Measurements from ENCODE around the gene CSNK1E.
"Not testable (repeated sequence)": the region's sequence is repeated elsewhere in the genome, so short reads cannot be mapped to it uniquely, and the experiment has no call there.

The CSNK1E gene

DNA sequence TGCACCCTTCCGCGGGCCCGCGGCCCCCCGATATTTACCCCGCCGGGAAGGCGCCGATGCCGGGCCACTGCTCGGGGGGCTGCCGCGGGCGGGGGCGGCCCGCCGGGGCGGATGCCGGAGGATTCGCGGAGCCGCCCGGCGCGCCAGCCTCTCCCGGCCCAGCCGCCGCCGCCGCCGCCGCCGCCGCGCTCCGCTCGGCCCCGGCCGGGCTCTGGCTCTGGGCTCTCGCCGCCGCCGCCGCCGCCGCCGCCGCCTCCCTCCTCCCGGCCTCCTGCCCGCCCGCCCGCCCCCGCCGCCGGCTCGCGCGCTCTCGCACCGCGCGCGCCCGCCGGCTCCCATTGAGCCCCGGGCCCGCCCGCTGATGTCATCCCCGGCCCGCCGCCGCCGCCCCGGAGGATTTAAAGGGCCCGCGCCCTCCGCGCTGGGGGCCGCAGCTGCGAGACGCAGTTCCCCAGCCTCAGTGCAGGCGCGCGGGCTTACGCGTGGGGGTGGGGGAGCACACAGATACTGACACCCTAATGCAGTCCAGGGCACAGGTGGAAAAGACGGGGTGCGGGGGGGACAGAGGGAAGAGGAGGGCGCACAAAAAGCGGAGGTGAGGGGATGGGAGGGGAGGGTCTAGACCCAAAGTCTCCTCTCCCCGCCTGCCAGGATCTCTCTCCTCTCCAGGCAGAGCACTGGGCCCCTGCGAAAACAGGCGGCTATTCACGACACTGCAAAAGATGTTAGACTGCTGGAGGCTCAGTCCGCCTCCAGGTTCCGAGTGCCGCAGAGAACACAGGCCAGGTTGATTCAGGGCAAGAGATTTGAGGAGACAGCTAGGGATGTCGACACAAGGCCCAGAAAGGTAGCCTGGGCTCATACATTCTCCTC is at the start of gene CSNK1E:
TSS of gene CSNK1E (minus strand) at position 312 of the 873 bp plus-strand sequence. CDS start 3,276 bp downstream, outside the sequence.
- DNase-seq, result peak; percentile 74

DNA sequence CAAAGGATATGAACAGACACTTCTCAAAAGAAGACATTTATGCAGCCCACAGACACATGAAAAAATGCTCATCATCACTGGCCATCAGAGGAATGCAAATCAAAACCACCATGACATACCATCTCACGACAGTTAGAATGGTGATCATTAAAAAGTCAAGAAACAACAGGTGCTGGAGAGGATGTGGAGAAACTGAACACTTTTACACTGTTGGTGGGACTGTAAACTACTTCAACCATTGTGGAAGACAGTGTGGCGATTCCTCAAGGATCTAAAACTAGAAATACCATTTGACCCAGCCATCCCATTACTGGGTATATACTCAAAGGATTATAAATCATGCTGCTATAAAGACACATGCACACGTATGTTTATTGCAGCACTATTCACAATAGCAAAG is 48.6 kb upstream of the CSNK1E start:
- DNase-seq, result not testable (repeated sequence)

DNA sequence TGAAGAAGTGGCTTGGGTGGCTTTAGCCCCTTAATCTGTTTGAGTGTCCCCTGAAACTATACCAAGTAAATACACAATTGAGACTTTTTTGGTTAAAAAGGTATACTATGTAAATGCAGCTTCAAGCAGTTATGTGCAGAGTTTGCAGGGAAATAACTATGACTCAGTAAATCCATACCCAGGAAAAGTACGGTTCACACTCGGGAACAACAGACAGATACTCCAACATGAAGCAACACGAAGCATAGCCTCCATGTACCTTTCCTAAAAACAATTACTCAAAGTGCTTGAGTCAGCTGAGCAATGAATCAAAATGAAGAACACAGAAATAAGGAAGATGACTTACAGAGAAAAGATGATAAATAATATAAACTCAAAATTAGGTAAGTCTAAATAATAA is 47.9 kb upstream of the CSNK1E start:
- not testable (repeated sequence) for DNase-seq

DNA sequence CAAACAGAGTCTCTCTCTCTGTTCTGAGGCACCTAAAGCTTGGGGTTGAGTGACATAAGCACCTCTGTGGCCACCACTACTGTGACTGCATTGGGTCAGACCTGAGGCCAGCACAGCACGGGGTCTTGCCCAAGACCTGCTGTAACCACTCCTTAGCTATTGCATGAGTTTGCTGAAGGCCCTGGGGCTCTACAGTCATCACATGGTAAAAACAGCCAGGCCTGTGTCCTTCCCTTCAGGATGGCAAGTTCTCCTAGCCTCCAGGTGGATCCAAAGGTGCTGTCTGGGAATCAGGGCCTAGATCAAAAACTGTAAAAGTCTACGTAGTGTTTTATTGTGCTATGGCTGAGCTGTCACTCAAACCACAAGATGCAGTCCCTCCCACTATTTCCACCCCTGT is 43.3 kb upstream of the CSNK1E start:
- not testable (repeated sequence) for DNase-seq

DNA sequence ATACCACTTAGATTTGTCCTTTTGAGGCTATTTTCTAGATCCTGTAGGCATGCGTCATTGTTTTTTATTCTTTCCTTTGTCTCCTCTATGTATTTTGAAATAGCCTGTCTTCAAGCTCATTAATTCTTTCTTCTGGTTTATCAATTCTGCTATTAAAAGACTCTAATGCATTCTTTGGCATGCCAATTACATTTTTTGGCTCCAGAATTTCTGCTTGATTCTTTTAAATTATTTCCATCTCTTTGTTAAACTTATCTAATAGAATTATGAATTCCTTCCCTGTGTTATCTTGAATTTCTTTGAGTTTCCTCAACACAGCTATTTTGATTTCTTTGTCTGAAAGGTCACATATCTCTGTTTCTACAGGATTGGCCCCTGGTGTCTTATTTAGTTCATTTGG is 42.6 kb upstream of the CSNK1E start:
- DNase-seq, result not testable (repeated sequence)

DNA sequence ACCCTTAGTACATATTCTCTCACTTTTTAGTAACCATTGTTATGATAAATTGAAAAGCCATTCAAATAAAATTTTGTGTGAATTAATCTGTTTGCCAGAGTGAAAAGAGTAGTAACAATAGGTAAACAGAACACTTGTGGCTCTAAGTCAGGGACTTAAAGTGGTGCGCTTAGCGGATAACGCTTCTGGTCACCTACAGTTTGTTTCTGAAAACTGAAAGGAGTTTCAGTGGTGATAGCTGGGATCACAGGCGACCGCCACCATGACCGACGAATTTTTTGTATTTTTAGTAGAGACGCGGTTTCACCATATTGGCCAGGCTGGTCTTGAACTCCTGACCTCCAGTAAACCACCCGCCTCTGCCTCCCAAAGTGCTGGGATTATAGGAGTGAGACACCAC is 40.7 kb upstream of the CSNK1E start:
- DNase-seq, result not testable (repeated sequence)

DNA sequence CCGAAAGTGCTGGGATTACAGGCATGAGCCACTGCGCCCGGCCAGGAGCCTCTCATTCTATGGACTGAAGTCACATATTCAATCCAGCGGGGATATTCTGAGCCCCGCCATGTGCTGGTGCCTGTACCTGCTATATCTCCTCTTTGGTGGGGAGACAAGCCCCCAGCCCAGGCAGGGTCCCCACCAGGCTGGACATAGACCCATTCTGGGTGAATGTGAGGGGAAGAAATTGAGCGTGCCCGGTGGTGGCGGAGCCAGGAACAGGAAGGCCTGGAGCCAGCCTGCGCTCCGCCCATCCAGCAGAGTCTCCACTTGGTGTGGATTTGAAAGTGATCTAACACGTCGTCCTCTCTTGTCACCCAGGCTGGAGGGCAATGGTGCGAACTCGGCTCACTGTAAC is 38.0 kb upstream of the CSNK1E start:
- DNase-seq, result no peak

DNA sequence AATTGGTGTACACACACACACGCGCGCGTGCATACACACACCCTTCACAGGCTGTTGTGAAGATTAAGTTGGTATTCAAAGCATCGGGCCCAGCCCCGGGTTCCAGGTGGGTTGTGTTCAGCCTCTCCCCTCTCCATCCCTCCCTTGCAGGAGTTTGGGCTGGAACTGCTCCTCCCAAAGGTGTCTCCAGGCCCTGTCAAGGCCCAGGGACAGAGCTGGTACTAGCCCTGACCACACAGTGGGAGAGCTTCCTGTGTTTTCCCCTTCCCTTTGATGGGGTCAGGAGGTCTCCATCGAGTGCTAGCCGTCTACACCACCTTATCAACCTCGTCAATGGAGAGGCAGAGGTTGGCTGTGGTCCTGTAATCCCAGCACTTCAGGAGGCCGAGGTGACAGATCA is 36.5 kb upstream of the CSNK1E start:
- DNase-seq, result no peak

DNA sequence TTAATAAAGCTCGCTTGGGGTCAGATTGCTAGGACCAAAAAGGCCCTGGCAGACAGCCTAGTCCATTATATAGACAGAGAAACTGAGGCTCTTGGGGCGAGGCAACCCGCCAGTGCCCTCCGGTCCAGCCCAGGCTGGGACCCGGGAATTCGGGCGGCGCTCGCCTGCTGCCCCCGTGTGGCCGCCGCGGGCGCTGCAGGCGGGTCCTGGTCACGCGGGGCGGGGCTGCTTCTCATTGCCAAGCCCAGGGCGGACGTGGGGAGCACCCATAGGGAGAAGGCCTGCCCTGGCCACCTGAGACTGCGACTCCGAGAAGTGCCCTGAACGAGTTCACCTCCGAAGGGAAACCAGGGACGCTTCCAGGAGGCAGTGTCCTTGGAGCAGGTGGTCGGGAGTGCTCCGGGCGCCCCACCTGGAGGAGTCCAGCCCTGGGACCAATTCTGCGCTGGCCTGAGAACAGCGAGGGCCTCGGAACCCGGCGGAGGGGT is 36.0 kb upstream of the CSNK1E start:
- peak; percentile 74 for DNase-seq

DNA sequence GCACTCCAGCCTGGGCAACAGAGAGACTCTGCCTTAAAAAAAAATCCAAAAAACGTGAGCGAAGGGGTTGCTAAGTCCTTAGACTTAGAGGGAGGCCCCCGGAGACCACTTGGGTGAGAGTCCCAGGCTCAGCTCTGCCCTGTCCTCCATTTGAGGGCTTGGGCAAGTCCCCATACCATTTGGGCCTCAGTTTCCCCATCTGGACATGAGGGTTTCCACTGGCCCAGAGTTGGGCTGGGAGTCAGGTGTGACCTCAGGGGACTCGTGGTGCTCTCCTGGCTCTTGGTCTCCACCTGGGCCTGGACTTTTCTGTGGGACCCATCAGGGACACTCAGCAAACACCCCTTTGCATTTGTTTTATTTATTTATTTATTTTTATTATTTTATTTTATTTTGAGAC is 35.2 kb upstream of the CSNK1E start:
- DNase-seq, result no peak

DNA sequence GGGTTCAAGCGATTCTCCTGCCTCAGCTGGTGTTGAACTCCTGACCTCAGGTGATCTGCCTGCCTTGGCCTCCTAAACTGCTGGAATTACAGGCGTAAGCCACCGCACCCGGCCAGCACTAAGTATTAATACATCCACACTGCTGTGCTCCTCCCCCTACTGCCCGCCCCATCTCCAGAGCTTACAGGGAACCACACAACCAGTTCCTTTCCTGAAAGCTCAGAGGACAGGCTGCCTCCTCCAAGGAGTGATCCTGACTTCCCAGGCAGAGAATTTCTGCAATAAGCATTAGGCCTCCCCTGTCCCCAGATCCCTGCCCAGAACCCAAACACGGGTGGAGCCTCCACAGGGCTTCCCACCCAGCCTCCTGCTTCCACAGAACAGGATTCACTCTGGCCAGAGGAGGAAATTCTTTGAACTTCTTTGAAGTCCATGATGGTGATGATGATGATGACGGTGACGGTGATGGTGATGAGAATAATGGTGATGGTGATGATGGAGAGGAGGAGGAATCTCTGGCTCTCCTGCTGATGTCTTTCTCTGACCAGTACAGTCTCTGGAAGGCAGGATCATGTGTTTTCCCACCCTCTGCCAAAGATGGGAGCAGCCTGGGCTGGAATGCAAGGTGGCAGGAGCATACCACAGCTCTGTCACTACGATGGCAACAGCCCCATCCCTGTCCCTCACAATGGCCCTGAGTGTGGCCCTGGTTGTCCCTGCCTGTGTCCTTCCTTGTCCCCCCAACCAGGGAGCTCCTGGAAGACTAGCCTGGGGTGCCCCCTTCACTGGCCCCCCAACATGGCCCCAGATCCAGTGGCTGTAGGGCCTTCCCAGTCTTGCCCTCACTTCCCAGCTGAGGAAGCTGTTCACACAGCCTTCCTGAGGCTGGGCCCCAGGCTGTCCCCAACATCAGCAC is 33.5 kb upstream of the CSNK1E start:
- no peak for DNase-seq

DNA sequence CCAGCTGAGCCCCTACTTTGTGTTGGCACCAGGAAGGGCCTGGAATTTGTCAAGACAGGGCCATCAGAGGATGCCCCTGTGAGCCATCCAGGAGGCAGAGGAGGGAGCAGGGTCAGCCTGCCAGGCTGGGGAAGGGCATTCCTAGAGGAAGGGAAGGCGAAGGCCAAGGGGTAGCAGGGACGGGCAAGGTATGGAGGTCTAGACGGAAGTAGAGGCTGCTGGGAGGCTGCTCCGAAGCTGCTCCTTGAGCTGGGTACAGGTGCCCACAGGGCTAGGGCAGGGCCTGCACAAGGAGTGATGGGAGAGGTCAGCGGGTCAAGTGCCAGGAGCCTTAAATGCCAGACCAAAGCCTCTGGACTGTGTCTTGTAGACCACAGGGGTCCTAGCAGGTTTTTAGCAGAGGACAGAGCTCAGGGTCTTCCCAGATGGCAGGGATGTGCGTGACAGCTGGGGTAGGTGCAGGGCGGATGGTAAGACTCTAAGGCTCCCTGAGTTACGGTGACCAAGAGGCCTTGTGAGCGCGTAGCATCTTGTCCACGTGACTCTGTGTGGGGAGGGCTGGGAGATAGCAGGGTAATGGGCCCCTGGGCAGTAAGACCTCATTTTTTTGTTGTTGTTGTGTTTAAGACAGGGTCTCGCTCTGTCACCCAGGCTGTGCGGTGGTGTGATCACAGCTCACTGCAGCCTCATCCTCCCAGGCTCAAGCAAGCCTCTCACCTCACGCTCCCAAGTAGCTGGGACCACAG is 31.7 kb upstream of the CSNK1E start:
- no peak for DNase-seq

DNA sequence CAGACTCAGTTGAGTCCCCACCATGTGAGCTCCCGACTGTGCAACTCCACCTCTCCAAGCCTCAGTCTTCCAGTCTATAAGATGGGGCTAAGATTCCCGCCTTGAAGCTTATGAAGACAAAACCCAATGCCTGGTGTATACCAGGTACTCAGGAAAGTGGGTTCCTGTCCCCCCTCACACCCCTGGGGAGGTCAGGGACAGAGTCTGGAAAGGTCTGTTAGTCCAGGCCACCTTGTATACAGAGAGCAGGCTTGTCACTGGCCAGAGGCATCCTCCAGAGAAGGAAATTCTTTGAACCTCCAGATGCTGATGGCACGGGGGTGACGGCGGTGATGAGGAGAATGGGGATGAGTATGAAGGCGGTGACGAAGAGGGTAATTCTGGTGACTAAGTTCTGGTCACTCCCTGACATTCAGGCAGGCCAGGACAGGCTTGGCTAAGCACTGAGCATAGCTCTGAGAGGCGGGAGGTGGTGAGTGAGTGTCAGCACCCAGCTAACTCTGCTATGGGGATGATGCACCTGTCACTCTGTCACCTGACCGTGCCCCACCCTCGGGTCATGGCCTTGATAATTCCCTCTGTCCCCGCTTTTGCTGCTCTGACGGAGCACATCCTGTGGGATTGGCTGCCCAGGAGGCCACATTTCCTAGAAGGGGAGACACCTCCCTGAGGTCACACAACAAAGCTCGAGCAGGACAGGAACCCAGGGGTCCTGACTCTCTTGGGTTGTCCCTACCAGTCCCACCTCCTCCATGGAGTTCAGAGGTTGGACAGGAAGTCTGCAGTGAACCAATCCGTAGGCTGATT is 30.9 kb upstream of the CSNK1E start:
- DNase-seq, result no peak

DNA sequence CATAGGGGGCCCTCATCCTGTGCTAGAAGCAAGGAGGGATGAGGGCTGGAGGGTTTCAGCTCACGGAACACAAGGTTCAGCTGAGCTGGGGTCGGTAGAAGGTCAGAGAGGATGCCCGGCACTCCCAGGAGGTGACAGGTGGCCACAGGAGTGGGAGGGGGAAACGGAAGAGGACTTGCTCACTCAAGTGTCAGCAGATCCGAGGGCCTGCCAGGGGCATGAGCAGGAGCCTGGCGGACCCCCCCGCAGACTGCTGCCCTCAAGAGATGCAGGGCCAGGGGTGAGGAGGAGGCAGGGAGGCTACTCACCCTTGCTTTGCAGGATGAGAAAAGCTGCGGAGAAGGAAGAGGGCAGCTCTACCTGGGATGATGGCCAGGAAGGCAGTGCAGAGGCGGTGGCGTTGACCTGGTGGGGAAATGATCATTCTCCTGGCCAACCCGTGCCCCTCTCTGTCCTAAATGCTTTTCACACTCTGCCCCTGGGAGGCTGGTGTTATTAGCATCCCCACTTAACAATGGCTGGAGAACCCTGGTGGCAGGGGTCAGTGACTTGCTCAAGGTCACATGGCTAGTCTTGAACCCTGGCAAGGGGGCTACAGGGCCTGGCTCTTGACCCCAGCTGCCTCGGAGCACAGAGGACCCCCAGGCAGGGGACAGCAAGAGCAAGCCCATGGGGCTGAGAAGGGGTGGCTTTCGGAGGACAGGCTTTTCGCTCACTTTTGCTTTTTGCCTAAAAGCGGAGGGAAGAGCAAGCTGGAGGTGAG is 30.1 kb upstream of the CSNK1E start:
- DNase-seq, result no peak

DNA sequence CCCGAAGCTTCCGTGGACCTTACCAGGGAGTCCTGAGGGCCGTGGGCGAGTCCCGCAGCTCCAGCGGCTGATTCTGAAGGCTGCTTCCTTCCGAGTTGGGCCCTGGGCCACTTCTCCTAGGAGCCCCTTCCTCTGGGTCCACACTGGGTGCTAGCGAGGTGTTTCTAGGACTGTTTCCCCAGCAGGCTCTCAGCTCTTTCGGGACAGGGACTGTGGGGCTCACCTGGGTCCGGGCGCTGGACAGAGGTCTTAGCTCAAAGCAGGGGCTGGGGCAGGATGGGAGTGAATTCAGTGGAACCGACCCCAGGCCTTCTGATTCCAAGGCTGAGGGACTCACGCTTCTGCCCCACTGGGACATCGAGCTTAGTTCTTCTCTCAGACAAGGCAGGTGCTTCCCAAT is 29.3 kb upstream of the CSNK1E start:
- no peak for DNase-seq

DNA sequence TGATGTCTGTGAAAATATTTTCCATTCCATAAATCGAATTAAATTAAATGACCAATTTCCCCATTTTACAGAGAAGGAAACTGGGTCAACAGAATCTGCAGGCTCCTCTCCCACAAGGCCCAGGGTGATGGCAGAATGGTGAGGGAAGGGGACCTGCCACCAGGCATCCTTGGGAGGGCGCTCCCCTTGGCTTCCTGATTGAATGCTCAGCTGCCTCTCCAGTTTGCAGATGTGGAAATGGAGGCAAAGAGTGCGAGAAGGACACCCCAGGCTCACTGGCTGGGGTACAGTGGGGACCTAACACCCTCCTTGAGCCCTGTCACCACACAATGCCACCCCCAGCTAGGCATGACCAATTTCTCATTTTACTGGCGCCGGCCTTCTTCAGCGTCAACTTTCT is 28.5 kb upstream of the CSNK1E start:
- no peak for DNase-seq

DNA sequence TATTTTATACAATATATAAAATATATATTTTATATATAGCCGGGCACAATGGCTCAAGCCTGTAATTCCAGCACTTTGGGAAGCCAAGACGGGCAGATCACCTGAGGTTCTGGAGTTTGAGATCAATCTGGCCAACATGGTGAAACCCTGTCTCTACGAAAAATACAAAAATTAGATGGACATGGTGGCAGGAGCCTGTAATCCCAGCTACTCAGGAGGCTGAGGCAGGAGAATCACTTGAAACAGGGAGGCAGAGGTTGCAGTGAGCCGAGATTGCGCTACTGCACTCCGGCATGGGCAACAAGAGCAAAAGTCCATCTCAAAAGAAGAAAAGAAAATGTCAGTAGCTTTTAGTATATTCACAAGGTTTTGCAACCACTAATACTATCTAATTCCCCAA is 22.7 kb upstream of the CSNK1E start:
- DNase-seq, result not testable (repeated sequence)

DNA sequence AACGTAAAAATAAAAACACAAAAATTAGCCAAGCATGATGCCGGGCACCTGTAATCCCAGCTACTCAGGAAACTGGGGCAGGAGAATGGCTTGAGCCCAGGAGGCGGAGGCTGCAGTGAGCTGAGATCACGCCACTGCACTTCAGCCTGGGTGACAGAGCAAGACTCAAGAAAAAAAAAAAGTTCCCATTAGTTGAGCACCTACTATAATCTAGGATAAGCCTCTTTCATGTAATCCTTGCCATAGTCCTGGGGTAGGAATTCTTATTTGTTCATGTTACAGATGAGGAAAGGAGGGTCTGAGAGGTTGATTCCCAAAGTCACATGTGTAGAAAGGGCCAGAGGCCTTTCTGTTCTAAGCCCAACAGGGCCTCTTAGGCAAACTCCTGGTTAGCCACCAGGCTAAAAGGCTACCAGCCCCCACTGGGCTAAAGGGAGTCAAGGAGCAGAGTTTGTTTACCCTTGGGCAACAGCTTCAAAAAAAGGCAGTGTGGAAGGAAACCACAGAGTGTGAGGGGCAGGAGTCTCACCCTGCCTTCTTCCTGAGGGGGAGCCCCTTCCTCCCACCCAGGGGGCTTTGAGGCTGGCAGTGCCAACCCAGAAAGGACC is 21.6 kb upstream of the CSNK1E start:
- DNase-seq, result no peak

DNA sequence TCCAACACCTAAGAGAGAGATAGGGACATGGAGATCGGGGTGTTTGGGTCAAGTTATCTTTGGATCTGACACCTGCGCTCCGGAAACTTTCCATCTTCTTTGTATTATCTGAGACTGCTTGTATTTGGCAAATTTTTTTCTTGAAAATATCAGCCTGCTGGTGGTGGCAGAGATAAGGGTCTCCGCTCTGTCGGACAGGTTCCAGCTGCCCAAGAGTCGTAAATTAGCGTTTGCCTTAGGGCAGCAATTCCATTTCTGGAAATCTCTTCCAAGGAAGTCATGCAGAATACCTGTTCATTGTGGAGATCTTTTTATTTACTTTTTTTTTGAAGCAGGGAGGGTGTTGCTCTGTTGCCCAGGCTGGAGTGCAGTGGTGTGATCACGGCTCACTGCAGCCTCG is 19.5 kb upstream of the CSNK1E start:
- DNase-seq, result no peak

DNA sequence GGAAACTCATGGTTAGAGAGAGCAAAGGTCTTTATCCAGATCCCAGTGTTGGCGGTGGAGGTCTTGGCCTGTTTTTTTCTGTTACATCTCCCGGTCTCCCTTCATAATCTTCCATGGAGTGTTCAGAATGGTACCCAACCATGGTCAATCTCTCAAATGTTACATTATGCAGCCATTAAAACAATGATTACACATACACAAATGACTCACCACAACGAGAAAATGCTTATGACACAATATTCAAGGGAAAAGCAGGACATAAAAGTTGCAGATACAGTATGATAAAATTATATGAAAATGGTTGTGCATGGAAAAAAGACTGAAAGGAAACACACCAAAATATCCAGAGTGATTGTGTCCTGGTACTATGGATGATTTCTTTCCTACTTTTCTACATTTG is 17.8 kb upstream of the CSNK1E start:
- DNase-seq, result no peak

DNA sequence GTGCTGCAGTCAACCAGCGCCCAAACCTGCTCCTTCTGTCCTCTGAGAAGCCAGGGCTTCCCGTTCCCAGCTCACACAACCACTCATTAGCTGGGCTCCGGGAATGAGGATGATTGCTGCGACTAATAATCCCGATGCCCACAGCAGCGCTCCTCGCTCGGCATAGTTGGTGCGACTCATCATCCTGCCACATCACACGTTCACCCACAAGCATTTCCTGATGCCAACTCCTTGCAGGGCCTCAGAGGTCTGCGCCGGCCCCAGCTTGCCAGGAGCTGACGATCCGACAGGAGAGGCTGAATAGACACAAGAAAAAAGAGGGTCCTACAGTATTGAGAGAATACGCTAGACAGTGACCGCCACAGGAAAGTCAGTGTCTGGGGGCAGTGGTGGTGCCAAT is 10.6 kb upstream of the CSNK1E start:
- no peak for DNase-seq
